C4-2B (cell line): ENCODE measurements around the gene SNX13.

Experiments used
- ZFX ChIP-seq: fragments of 450-650 bp; IDR thresholded peaks from 2 replicates; pipeline ENCODE4 v1.6.1; 2017
- TF ChIP-seq, protein P1 (sequence below): fragments of 450-650 bp; conservative IDR thresholded peaks from 2 replicates; pipeline ENCODE4 v1.5.1; 2017; ENCODE audit warnings: mild to moderate bottlenecking

GRCh38 chr7:17944720-17945119 is 4.4 kb upstream of the SNX13 start:
- TF ChIP-seq, protein P1, sequence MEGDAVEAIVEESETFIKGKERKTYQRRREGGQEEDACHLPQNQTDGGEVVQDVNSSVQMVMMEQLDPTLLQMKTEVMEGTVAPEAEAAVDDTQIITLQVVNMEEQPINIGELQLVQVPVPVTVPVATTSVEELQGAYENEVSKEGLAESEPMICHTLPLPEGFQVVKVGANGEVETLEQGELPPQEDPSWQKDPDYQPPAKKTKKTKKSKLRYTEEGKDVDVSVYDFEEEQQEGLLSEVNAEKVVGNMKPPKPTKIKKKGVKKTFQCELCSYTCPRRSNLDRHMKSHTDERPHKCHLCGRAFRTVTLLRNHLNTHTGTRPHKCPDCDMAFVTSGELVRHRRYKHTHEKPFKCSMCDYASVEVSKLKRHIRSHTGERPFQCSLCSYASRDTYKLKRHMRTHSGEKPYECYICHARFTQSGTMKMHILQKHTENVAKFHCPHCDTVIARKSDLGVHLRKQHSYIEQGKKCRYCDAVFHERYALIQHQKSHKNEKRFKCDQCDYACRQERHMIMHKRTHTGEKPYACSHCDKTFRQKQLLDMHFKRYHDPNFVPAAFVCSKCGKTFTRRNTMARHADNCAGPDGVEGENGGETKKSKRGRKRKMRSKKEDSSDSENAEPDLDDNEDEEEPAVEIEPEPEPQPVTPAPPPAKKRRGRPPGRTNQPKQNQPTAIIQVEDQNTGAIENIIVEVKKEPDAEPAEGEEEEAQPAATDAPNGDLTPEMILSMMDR: no peak; the same call in 1 of the 2 replicates
- TF ChIP-seq ZFX: no peak
